GM12878 (cell line): Measurements from ENCODE around the gene CD101.

Experiments
- BRCA1 ChIP-seq: IDR thresholded peaks from 2 replicates; pipeline ENCODE4 v1.6.1; 2011; ENCODE audit warnings: low read depth, low read length, improper control_type of control experiment
- CREB1 ChIP-seq: IDR thresholded peaks from 2 replicates; pipeline ENCODE4 v1.6.1; 2012; ENCODE audit warnings: low read depth, mild to moderate bottlenecking, inconsistent platforms
- CTCF ChIP-seq, 3 experiments: IDR thresholded peaks in 2 of 3; conservative IDR thresholded peaks in 1 of 3; 2 replicates each; pipeline ENCODE4 v1.5.1; 2011; ENCODE audit warnings: low read depth in 3 of 3, low read length in 3 of 3, mild to moderate bottlenecking in 3 of 3, control low read depth in 2 of 3, moderate library complexity in 2 of 3, inconsistent platforms in 1 of 3, mixed read lengths in 1 of 3; ENCODE audit not compliant: control insufficient read depth in 2 of 3, insufficient read depth in 1 of 3; ENCODE audit errors: extremely low read depth in 1 of 3
- ETV6 ChIP-seq, 2 experiments: fragments of 450-650 bp in 1 of 2; IDR thresholded peaks in 1 of 2; conservative IDR thresholded peaks in 1 of 2; 2 replicates each; pipeline ENCODE4 v1.6.1; 2014; ENCODE audit warnings: antibody characterized with exemption in 1 of 2, borderline replicate concordance in 1 of 2, low read depth in 1 of 2, mild to moderate bottlenecking in 1 of 2, moderate library complexity in 1 of 2
- EZH2 ChIP-seq: IDR thresholded peaks from 2 replicates; pipeline ENCODE4 v1.6.1; 2012; ENCODE audit warnings: low read depth, mild to moderate bottlenecking, control low read depth, inconsistent platforms, low read length, borderline replicate concordance; ENCODE audit not compliant: control insufficient read depth
- HDAC2 ChIP-seq: fragments of 200-600 bp; sonication (generic); IDR thresholded peaks from 2 replicates; pipeline ENCODE4 v1.6.1; 2017
- POLR2A ChIP-seq: IDR thresholded peaks from 2 replicates; pipeline ENCODE4 v1.6.1; 2011; ENCODE audit warnings: low read depth, mild to moderate bottlenecking, low read length
- POLR2AphosphoS5 ChIP-seq: IDR thresholded peaks from 2 replicates; pipeline ENCODE4 v1.6.1; 2011; ENCODE audit warnings: mild to moderate bottlenecking, low read length, inconsistent platforms
- RFX5 ChIP-seq: IDR thresholded peaks from 2 replicates; pipeline ENCODE4 v1.6.1; 2011; ENCODE audit warnings: low read depth, low read length, improper control_type of control experiment
- USF1 ChIP-seq: IDR thresholded peaks from 2 replicates; pipeline ENCODE4 v1.6.1; 2011; ENCODE audit warnings: borderline replicate concordance, low read depth, mild to moderate bottlenecking, moderate library complexity, mixed read lengths, low read length; ENCODE audit not compliant: insufficient read depth; ENCODE audit errors: extremely low read length
- ZBED1 ChIP-seq: IDR thresholded peaks from 2 replicates; pipeline ENCODE4 v1.6.1; 2016; ENCODE audit warnings: borderline replicate concordance
- ZZZ3 ChIP-seq: IDR thresholded peaks from 2 replicates; pipeline ENCODE4 v1.6.1; 2011; ENCODE audit warnings: low read depth; ENCODE audit not compliant: control insufficient read depth, insufficient read length

GRCh38 chr1:116982319-116983004, 19.1 kb upstream of the CD101 start:
- no peak for TF ChIP-seq ETV6 (conservative IDR thresholded peaks at IDR 0.05 in 1 of 2, IDR thresholded peaks at IDR 0.05 in 1 of 2; ENCODE audit: borderline replicate concordance in 1 of 2, low read depth in 1 of 2)
- TF ChIP-seq POLR2AphosphoS5 = no peak
- TF ChIP-seq POLR2A = no peak
- TF ChIP-seq RFX5 = no peak
- TF ChIP-seq CTCF (IDR thresholded peaks at IDR 0.05 in 2 of 3, conservative IDR thresholded peaks at IDR 0.05 in 1 of 3; ENCODE audit: control insufficient read depth in 2 of 3, extremely low read depth in 1 of 3, insufficient read depth in 1 of 3, low read depth in 3 of 3, low read length in 3 of 3) = 0 out of 6 replicates have a peak, but pooled peaks of 1 of the 3 experiments have one; percentile 3
- TF ChIP-seq ZBED1 = no peak
- no peak for TF ChIP-seq USF1
- TF ChIP-seq EZH2 = no peak
- TF ChIP-seq HDAC2 = no peak
- no peak for TF ChIP-seq BRCA1
- TF ChIP-seq ZZZ3 = no peak
- no peak for TF ChIP-seq CREB1
